Mesenteric fat pad (tissue), 1 donor: Measurements from ENCODE around the gene HSFX2. TPM values are rescaled to one million over a fixed set of nuclear protein-coding genes. Genes with fewer than 3 reads are reported as not detected.

Experiments used
- total RNA-seq: library from RNA; stranded (reverse); fragmentation: NEBNext Ultra II Directional; extraction: Animal tissue kit (Norgen Biotek cat#: 25700); gene quantifications from one replicate; pipeline ENCODE4 v1.2.1, GENCODE V29; 2021
- donor health status: DM: yes; HTN: yes; CAD: no.

The HSFX2 gene
- total RNA-seq, 1 donor from 2014 or later = not detected

Other genes starting within 250 kb of the HSFX2 start
- gene IDS, start 90.0 kb downstream of the HSFX2 start, total RNA-seq = 63.8 TPM
- gene EOLA1, start 54.3 kb downstream of the HSFX2 start, total RNA-seq = 19.8 TPM
- gene HSFX3, start 45.4 kb downstream of the HSFX2 start, total RNA-seq = not detected
- not detected for gene MAGEA9B, start 7.9 kb downstream of the HSFX2 start, total RNA-seq
- gene TMEM185A, start 36.5 kb upstream of the HSFX2 start, total RNA-seq = 19.9 TPM
- gene MAGEA11, start 116.7 kb upstream of the HSFX2 start, total RNA-seq = not detected
- gene HSFX1, start 178.8 kb upstream of the HSFX2 start, total RNA-seq = 0.64 TPM
- not detected for gene MAGEA9, start 186.6 kb upstream of the HSFX2 start, total RNA-seq